Glutamatergic neuron (in vitro differentiated cells): Measurements from ENCODE around the gene LINC00632. TPM values are rescaled to one million over a fixed set of nuclear protein-coding genes. Genes with fewer than 3 reads are reported as not detected.

Experiments
- DNase-seq: peaks from one replicate; pipeline ENCODE4 v3.0.0; 2022
- H3K27ac Mint-ChIP-seq: one replicate; pipeline ENCODE4 v1.8.0; 2020; ENCODE audit warnings: mild to moderate bottlenecking, mixed read lengths, inconsistent platforms; ENCODE audit not compliant: unreplicated experiment
- H3K27me3 Mint-ChIP-seq: one replicate; pipeline ENCODE4 v1.8.0; 2020; ENCODE audit warnings: mild to moderate bottlenecking, moderate library complexity, mixed read lengths, inconsistent platforms; ENCODE audit not compliant: unreplicated experiment
- H3K36me3 Mint-ChIP-seq: one replicate; pipeline ENCODE4 v1.8.0; 2020; ENCODE audit warnings: mild to moderate bottlenecking, mixed read lengths, inconsistent platforms; ENCODE audit not compliant: unreplicated experiment
- H3K4me1 Mint-ChIP-seq: one replicate; pipeline ENCODE4 v1.8.0; 2020; ENCODE audit warnings: mild to moderate bottlenecking, low read depth, mixed read lengths, inconsistent platforms; ENCODE audit not compliant: unreplicated experiment
- H3K4me3 Mint-ChIP-seq: one replicate; pipeline ENCODE4 v1.8.0; 2020; ENCODE audit warnings: mild to moderate bottlenecking, mixed read lengths, inconsistent platforms; ENCODE audit not compliant: unreplicated experiment
- H3K9me3 Mint-ChIP-seq: one replicate; pipeline ENCODE4 v1.8.0; 2020; ENCODE audit warnings: mild to moderate bottlenecking, moderate library complexity, mixed read lengths, inconsistent platforms; ENCODE audit not compliant: unreplicated experiment
- CTCF ChIP-seq: fragments of 200-600 bp; sonication (generic); IDR thresholded peaks from one replicate; pipeline ENCODE4 v1.5.0; 2021; ENCODE audit not compliant: partially characterized antibody, unreplicated experiment
- total RNA-seq: library from RNA; stranded (reverse); fragmentation: NEBNext Ultra II Directional; extraction: Animal tissue kit (Norgen Biotek cat#: 25700); gene quantifications from one replicate; pipeline ENCODE4 v1.2.1, GENCODE V29; 2021; ENCODE audit not compliant: unreplicated experiment

The LINC00632 gene
- total RNA-seq, 1 donor from 2014 or later: 89.8 TPM

- H3K4me3 Mint-ChIP-seq: no peak overlapping the region
- H3K9me3 Mint-ChIP-seq: no peaks in the 10 kb centered on the region
- DNase-seq: no peak
- no peak for TF ChIP-seq CTCF
- no peaks in the 10 kb centered on the region for H3K4me1 Mint-ChIP-seq
- H3K27ac Mint-ChIP-seq: no peak overlapping the region
- no peaks in the 10 kb centered on the region for H3K36me3 Mint-ChIP-seq
- peaks cover 1% of the 10 kb centered on the region for H3K27me3 Mint-ChIP-seq
Measured at GRCh38 chrX:140836874-140837273, 127.3 kb downstream of the LINC00632 start.

Other genes with a start within 250 kb of the LINC00632 start
- gene SOX3, start 204.7 kb upstream of the LINC00632 start, total RNA-seq: 0.71 TPM